Neural cell (in vitro differentiated cells): ENCODE data around the gene ITGB1. TPM values are rescaled to one million over a fixed set of nuclear protein-coding genes. Genes with fewer than 3 reads are reported as not detected.
"Not testable (repeated sequence)": the region's sequence is repeated elsewhere in the genome, so short reads cannot be mapped to it uniquely, and the experiment has no call there.

Experiments
- H2AFZ ChIP-seq: fragments of 200-600, 300-800 bp; sonication (generic), shearing (Covaris generic); 2 replicates; pipeline ENCODE4 v1.6.0; 2014; ENCODE audit warnings: low read depth, mild to moderate bottlenecking, antibody characterized with exemption, low read length, moderate library complexity
- H3F3A ChIP-seq: fragments of 200-600 bp; shearing (Covaris generic); 2 replicates; pipeline ENCODE4 v1.6.1; 2016; ENCODE audit warnings: mild to moderate bottlenecking, moderate library complexity, mixed read lengths, antibody characterized with exemption, low read length; ENCODE audit not compliant: insufficient read depth, poor library complexity, severe bottlenecking
- H3K27ac ChIP-seq: fragments of 200-600, 300-800 bp; sonication (generic), shearing (Covaris generic); 2 replicates; pipeline ENCODE4 v1.5.1; 2014; ENCODE audit warnings: mild to moderate bottlenecking, low read length, moderate library complexity
- H3K27me3 ChIP-seq: fragments of 300-800, 200-600 bp; sonication (generic), shearing (Covaris generic); 2 replicates; pipeline ENCODE4 v1.6.0; 2014; ENCODE audit warnings: mild to moderate bottlenecking, low read depth, low read length, moderate library complexity; ENCODE audit not compliant: insufficient read depth
- H3K36me3 ChIP-seq: fragments of 300-800, 200-600 bp; sonication (generic), shearing (Covaris generic); 2 replicates; pipeline ENCODE4 v1.5.1; 2014; ENCODE audit warnings: mild to moderate bottlenecking, antibody characterized with exemption, low read length, moderate library complexity; ENCODE audit not compliant: insufficient read depth
- H3K4me2 ChIP-seq: fragments of 300-800, 200-600 bp; sonication (generic), shearing (Covaris generic); 2 replicates; pipeline ENCODE4 v1.6.0; 2014; ENCODE audit warnings: mild to moderate bottlenecking, low read length
- H3K4me3 ChIP-seq: fragments of 300-800, 200-600 bp; sonication (generic), shearing (Covaris generic); 2 replicates; pipeline ENCODE4 v1.5.1; 2014; ENCODE audit warnings: mild to moderate bottlenecking, low read length, moderate library complexity
- H3K79me2 ChIP-seq: fragments of 200-600 bp; shearing (Covaris generic); replicated peaks from 2 replicates; pipeline ENCODE4 v1.6.0; 2014; ENCODE audit warnings: mild to moderate bottlenecking, low read length, moderate library complexity; ENCODE audit not compliant: insufficient read depth
- H3K9ac ChIP-seq: fragments of 300-800, 200-600 bp; sonication (generic), shearing (Covaris generic); 2 replicates; pipeline ENCODE4 v1.6.1; 2016; ENCODE audit warnings: mild to moderate bottlenecking, low read length, mixed read lengths
- H3K9me2 ChIP-seq: fragments of 200-600 bp; shearing (Covaris generic); 2 replicates; pipeline ENCODE4 v1.6.1; 2016; ENCODE audit warnings: mild to moderate bottlenecking, low read length, mixed read lengths; ENCODE audit not compliant: insufficient read depth
- H3K9me3 ChIP-seq: fragments of 200-600, 300-800 bp; sonication (generic), shearing (Covaris generic); 2 replicates; pipeline ENCODE4 v1.6.1; 2016; ENCODE audit warnings: mild to moderate bottlenecking, mixed run types, low read length, moderate library complexity, mixed read lengths
- H4K20me1 ChIP-seq: fragments of 200-600 bp; shearing (Covaris generic); 2 replicates; pipeline ENCODE4 v1.6.1; 2016; ENCODE audit warnings: mild to moderate bottlenecking, mixed run types; ENCODE audit not compliant: insufficient read depth
- EP300 ChIP-seq: fragments of 450-650 bp; conservative IDR thresholded peaks from 2 replicates; pipeline ENCODE4 v1.6.1; 2014; ENCODE audit warnings: antibody characterized with exemption, mild to moderate bottlenecking, moderate library complexity; ENCODE audit not compliant: poor library complexity, severe bottlenecking
- EZH2 ChIP-seq: fragments of 200-600, 300-800 bp; shearing (Covaris generic), sonication (generic); IDR thresholded peaks from 2 replicates; pipeline ENCODE4 v1.6.1; 2014; ENCODE audit warnings: antibody characterized with exemption, low read length, borderline replicate concordance, mild to moderate bottlenecking; ENCODE audit not compliant: insufficient read depth, poor library complexity, severe bottlenecking
- MXI1 ChIP-seq: fragments of 450-650 bp; conservative IDR thresholded peaks from 2 replicates; pipeline ENCODE4 v1.6.1; 2014; ENCODE audit warnings: antibody characterized with exemption, mild to moderate bottlenecking; ENCODE audit not compliant: poor library complexity, severe bottlenecking
- POLR2AphosphoS5 ChIP-seq: IDR thresholded peaks from 2 replicates; pipeline ENCODE4 v1.6.1; 2012
- RAD21 ChIP-seq: fragments of 450-650 bp; conservative IDR thresholded peaks from 2 replicates; pipeline ENCODE4 v1.6.1; 2014; ENCODE audit warnings: antibody characterized with exemption, mild to moderate bottlenecking, moderate library complexity
- REST ChIP-seq: IDR thresholded peaks from 2 replicates; pipeline ENCODE4 v1.6.1; 2012; ENCODE audit warnings: borderline replicate concordance
- SMC3 ChIP-seq: fragments of 450-650 bp; conservative IDR thresholded peaks from 2 replicates; pipeline ENCODE4 v1.6.1; 2014; ENCODE audit warnings: antibody characterized with exemption, mild to moderate bottlenecking, moderate library complexity; ENCODE audit not compliant: poor library complexity
- TAF1 ChIP-seq: IDR thresholded peaks from 2 replicates; pipeline ENCODE4 v1.6.1; 2012; ENCODE audit warnings: low read depth
- polyA plus RNA-seq: library from polyadenylated mRNA; depleted of rRNA; stranded (reverse); fragments of >200 nt; gene quantifications from 2 replicates; pipeline ENCODE4 v1.2.3, GENCODE V29; 2014
- TF ChIP-seq, protein P1 (sequence below): fragments of 450-650 bp; IDR thresholded peaks from 2 replicates; pipeline ENCODE4 v1.5.1; 2014; ENCODE audit warnings: antibody characterized with exemption, mild to moderate bottlenecking, moderate library complexity; ENCODE audit not compliant: poor library complexity, severe bottlenecking

The ITGB1 gene
- polyA plus RNA-seq, 1 donor from 2014 or later, result 62.4 TPM

GRCh38 chr10:32923134-32923533, 34.9 kb downstream of the ITGB1 start:
- TF ChIP-seq EZH2, result no peak
- TF ChIP-seq, protein P1, sequence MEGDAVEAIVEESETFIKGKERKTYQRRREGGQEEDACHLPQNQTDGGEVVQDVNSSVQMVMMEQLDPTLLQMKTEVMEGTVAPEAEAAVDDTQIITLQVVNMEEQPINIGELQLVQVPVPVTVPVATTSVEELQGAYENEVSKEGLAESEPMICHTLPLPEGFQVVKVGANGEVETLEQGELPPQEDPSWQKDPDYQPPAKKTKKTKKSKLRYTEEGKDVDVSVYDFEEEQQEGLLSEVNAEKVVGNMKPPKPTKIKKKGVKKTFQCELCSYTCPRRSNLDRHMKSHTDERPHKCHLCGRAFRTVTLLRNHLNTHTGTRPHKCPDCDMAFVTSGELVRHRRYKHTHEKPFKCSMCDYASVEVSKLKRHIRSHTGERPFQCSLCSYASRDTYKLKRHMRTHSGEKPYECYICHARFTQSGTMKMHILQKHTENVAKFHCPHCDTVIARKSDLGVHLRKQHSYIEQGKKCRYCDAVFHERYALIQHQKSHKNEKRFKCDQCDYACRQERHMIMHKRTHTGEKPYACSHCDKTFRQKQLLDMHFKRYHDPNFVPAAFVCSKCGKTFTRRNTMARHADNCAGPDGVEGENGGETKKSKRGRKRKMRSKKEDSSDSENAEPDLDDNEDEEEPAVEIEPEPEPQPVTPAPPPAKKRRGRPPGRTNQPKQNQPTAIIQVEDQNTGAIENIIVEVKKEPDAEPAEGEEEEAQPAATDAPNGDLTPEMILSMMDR, result no peak
- TF ChIP-seq RAD21, result no peak
- no peak for TF ChIP-seq REST
- no peak for TF ChIP-seq SMC3
- no peak for TF ChIP-seq TAF1
- TF ChIP-seq POLR2AphosphoS5, result no peak
- no peak for TF ChIP-seq MXI1
- TF ChIP-seq EP300, result no peak
- no peaks in the 10 kb centered on the region for H3K9me2 ChIP-seq
- no peaks in the 10 kb centered on the region for H3K27me3 ChIP-seq
- H3K79me2 ChIP-seq, result no peaks in the 10 kb centered on the region
- no peaks in the 10 kb centered on the region for H3K9me3 ChIP-seq
- H3F3A ChIP-seq, result no peaks in the 10 kb centered on the region
- peaks cover 41% of the 10 kb centered on the region for H3K36me3 ChIP-seq
- H3K4me3 ChIP-seq, result no peak overlapping the region
- no peak overlapping the region for H2AFZ ChIP-seq
- H4K20me1 ChIP-seq, result no peaks in the 10 kb centered on the region
- H3K4me2 ChIP-seq, result no peak overlapping the region
- H3K9ac ChIP-seq, result no peak overlapping the region
- no peak overlapping the region for H3K27ac ChIP-seq

DNA sequence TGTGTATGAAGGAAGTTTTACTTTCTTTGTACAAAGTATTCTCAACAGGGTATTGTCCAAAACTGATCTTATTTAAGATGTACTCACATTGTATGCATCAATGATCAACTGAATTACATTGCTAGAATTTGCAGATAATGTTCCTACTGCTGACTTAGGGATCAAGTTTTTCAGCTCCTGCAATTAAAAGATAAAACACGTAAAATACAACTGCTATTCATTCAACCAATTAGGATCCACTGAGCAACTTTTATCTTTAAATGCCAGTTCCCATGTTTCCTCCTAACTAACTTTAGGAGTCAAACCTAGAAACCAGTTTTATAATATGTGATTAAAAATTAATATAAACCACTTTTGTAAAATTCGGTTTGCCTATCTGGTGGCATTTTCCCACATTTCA, 35.9 kb downstream of the ITGB1 start:
- Histone ChIP-seq H3F3A (no peaks in the 10 kb centered on the region), H3K36me3 (peaks cover 32% of the 10 kb centered on the region), H3K27me3 (no peaks in the 10 kb centered on the region), H3K4me2 (no peak overlapping the region), H3K9me2 (no peaks in the 10 kb centered on the region), H3K9me3 (no peaks in the 10 kb centered on the region), H3K79me2 (no peaks in the 10 kb centered on the region), H4K20me1 (no peaks in the 10 kb centered on the region), H3K9ac (no peak overlapping the region), H3K4me3 (no peak overlapping the region), H2AFZ (no peak overlapping the region), H3K27ac (no peak overlapping the region)
- TF ChIP-seq EP300 (no peak), SMC3 (no peak), MXI1 (no peak), POLR2AphosphoS5 (no peak), REST (no peak), RAD21 (no peak), TAF1 (no peak), EZH2 (no peak)
- TF ChIP-seq, protein P1, result no peak

GRCh38 chr10:32917817-32918216, 40.2 kb downstream of the ITGB1 start:
- H4K20me1 ChIP-seq, H3K4me2 ChIP-seq, H3K27ac ChIP-seq, H3K9me3 ChIP-seq, H2AFZ ChIP-seq, H3F3A ChIP-seq, H3K9ac ChIP-seq, H3K79me2 ChIP-seq, H3K9me2 ChIP-seq, H3K27me3 ChIP-seq, H3K4me3 ChIP-seq: not testable (repeated sequence)
- H3K36me3 ChIP-seq, result peaks cover 17% of the 10 kb centered on the region
